HCT116 (cell line): ENCODE data around the gene ARL14. TPM values are rescaled to one million over a fixed set of nuclear protein-coding genes. Genes with fewer than 3 reads are reported as not detected.

Source experiments
- ATAC-seq: fragments of 200-7000 bp; cut with Tn5 transposase; 2 replicates; pipeline ENCODE4 v1.9.1; 2020; ENCODE audit warnings: mild to moderate bottlenecking, moderate library complexity
- BruUV-seq: library from RNA; stranded (reverse); fragments of 400-500 nt; replicated peaks from 2 replicates; lab custom pipeline; 2021; lab: Mats Ljungman, UMichigan
- CTCF ChIA-PET: fragments of 300-600 bp; sonication (Branson Sonifier 250); formaldehyde crosslinking; loops from one replicate; lab custom pipeline; 2021; ENCODE audit warnings: antibody characterized with exemption; lab: Charles Lee
- POLR2A ChIA-PET: fragments of 300-600, 350-600 bp; sonication (Branson Sonifier 250); formaldehyde crosslinking; loops from one replicate; lab custom pipeline; 2021; ENCODE audit warnings: antibody characterized with exemption; lab: Charles Lee
- RAD21 ChIA-PET, 2 experiments: fragments of 300-600 bp; sonication (Branson Sonifier 250); formaldehyde crosslinking; loops; one replicate each; lab custom pipeline; 2023; ENCODE audit warnings: low total read pairs in 2 of 2; ENCODE audit not compliant: uncharacterized antibody in 2 of 2, unreplicated experiment in 2 of 2, low non-redundant PET in 1 of 2; lab: Charles Lee
- DNase-seq: peaks from one replicate; pipeline ENCODE4 v3.0.0-alpha.2; 2010; ENCODE audit warnings: low read depth, low spot score
- H2AFZ ChIP-seq: fragments of 200-600 bp; shearing (Covaris generic), sonication (generic); 2 replicates; pipeline ENCODE4 v1.6.1; 2017; ENCODE audit warnings: low read depth, mixed run types, mixed read lengths, antibody characterized with exemption, low read length; ENCODE audit not compliant: poor library complexity, severe bottlenecking
- H3K27ac ChIP-seq: 2 replicates; pipeline ENCODE4 v1.5.1; 2012; ENCODE audit warnings: low read depth, low read length
- H3K27me3 ChIP-seq: fragments of 200-600 bp; sonication (generic); 2 replicates; pipeline ENCODE4 v1.6.1; 2016; ENCODE audit warnings: mixed run types, low read length, mixed read lengths; ENCODE audit not compliant: insufficient read depth
- H3K36me3 ChIP-seq, 2 experiments: fragments of 200-500 bp in 1 of 2; fragments of 200-600 bp in 1 of 2; sonication (Bioruptor generic) in 1 of 2; sonication (generic) in 1 of 2; 2 replicates each; pipeline versions ENCODE4 v1.5.1 to v1.6.1; 2014 to 2016; ENCODE audit warnings: low read length in 2 of 2, inconsistent platforms in 1 of 2, mixed read lengths in 1 of 2, mixed run types in 1 of 2; ENCODE audit not compliant: insufficient read depth in 2 of 2, control insufficient read depth in 1 of 2
- H3K4me1 ChIP-seq, 2 experiments: fragments of 200-600 bp in 1 of 2; sonication (generic) in 1 of 2; 2 replicates each; pipeline versions ENCODE4 v1.5.1 to v1.6.1; 2012 to 2017; ENCODE audit warnings: low read length in 2 of 2, inconsistent platforms in 1 of 2, mild to moderate bottlenecking in 1 of 2, mixed read lengths in 1 of 2, mixed run types in 1 of 2, moderate library complexity in 1 of 2; ENCODE audit not compliant: insufficient read depth in 2 of 2, control insufficient read depth in 1 of 2
- H3K4me2 ChIP-seq: fragments of 200-600 bp; sonication (generic); 2 replicates; pipeline ENCODE4 v1.6.1; 2017; ENCODE audit warnings: mixed run types, low read length, mixed read lengths
- H3K4me3 ChIP-seq, 2 experiments: fragments of 200-600 bp in 1 of 2; sonication (generic) in 1 of 2; replicated peaks in 1 of 2; 2 replicates each; pipeline ENCODE4 v1.5.1; 2011 to 2016; ENCODE audit warnings: low read length in 2 of 2, control low read depth in 1 of 2, low read depth in 1 of 2, mild to moderate bottlenecking in 1 of 2, mixed read lengths in 1 of 2, mixed run types in 1 of 2
- H3K79me2 ChIP-seq: fragments of 200-600 bp; sonication (generic); 2 replicates; pipeline ENCODE4 v1.6.1; 2017; ENCODE audit warnings: mild to moderate bottlenecking, mixed run types, low read length, moderate library complexity, mixed read lengths; ENCODE audit not compliant: insufficient read depth
- H3K9ac ChIP-seq: fragments of 200-600 bp; sonication (generic); 2 replicates; pipeline ENCODE4 v1.6.1; 2016; ENCODE audit warnings: low read length, mixed read lengths
- H3K9me2 ChIP-seq: fragments of 200-600 bp; sonication (generic), shearing (Covaris generic); 2 replicates; pipeline ENCODE4 v1.6.1; 2017; ENCODE audit warnings: mixed run types, mild to moderate bottlenecking, moderate library complexity; ENCODE audit not compliant: insufficient read depth
- H3K9me3 ChIP-seq, 2 experiments: fragments of 200-500 bp in 1 of 2; fragments of 200-600 bp in 1 of 2; sonication (Bioruptor generic) in 1 of 2; sonication (generic) in 1 of 2; 2 replicates each; pipeline ENCODE4 v1.6.1; 2014 to 2017; ENCODE audit warnings: low read length in 2 of 2, mixed read lengths in 2 of 2, inconsistent platforms in 1 of 2, low read depth in 1 of 2, mild to moderate bottlenecking in 1 of 2, mixed run types in 1 of 2, moderate library complexity in 1 of 2; ENCODE audit not compliant: control insufficient read depth in 1 of 2, insufficient read depth in 1 of 2
- H4K20me1 ChIP-seq: fragments of 200-600 bp; sonication (generic), shearing (Covaris generic); 2 replicates; pipeline ENCODE4 v1.6.1; 2017; ENCODE audit warnings: mixed run types, mild to moderate bottlenecking, moderate library complexity; ENCODE audit not compliant: insufficient read depth
- FOSL1 ChIP-seq: IDR thresholded peaks from 2 replicates; pipeline ENCODE4 v1.6.1; 2012; ENCODE audit warnings: low read depth
- JUND ChIP-seq: IDR thresholded peaks from 2 replicates; pipeline ENCODE4 v1.6.1; 2012
- POLR2A ChIP-seq: IDR thresholded peaks from 2 replicates; pipeline ENCODE4 v1.7.0; 2011; ENCODE audit warnings: borderline replicate concordance; ENCODE audit not compliant: insufficient read depth, insufficient read length; ENCODE audit errors: extremely low read depth
- SIN3A ChIP-seq: IDR thresholded peaks from 2 replicates; pipeline ENCODE4 v1.6.1; 2012; ENCODE audit warnings: low read depth
- TCF7L2 ChIP-seq: IDR thresholded peaks from 2 replicates; pipeline ENCODE4 v1.7.0; 2011; ENCODE audit warnings: borderline replicate concordance, inconsistent platforms; ENCODE audit not compliant: insufficient read depth, insufficient read length; ENCODE audit errors: extremely low read depth
- YY1 ChIP-seq: IDR thresholded peaks from 2 replicates; pipeline ENCODE4 v1.6.1; 2011; ENCODE audit warnings: low read length, low read depth, moderate library complexity, mild to moderate bottlenecking; ENCODE audit not compliant: insufficient replicate concordance; ENCODE audit errors: extremely low read depth
- ZNF274 ChIP-seq: fragments of 200-500 bp; sonication (Bioruptor generic); IDR thresholded peaks from 2 replicates; pipeline ENCODE4 v1.6.1; 2014; ENCODE audit warnings: mild to moderate bottlenecking, low read depth, low read length, inconsistent platforms
- intact Hi-C: fragments of 100-400 bp; cut with micrococcal nuclease; formaldehyde crosslinking; loops from 2 replicates; pipeline ENCODE4 v1.10.0; 2022
- total RNA-seq: library from RNA; stranded (reverse); gene quantifications from one replicate; pipeline ENCODE4 v1.2.1, GENCODE V29; 2021; ENCODE audit not compliant: unreplicated experiment

Gene ARL14
- total RNA-seq, 1 experiment from 2014 or later, result 0.42 TPM

DNA sequence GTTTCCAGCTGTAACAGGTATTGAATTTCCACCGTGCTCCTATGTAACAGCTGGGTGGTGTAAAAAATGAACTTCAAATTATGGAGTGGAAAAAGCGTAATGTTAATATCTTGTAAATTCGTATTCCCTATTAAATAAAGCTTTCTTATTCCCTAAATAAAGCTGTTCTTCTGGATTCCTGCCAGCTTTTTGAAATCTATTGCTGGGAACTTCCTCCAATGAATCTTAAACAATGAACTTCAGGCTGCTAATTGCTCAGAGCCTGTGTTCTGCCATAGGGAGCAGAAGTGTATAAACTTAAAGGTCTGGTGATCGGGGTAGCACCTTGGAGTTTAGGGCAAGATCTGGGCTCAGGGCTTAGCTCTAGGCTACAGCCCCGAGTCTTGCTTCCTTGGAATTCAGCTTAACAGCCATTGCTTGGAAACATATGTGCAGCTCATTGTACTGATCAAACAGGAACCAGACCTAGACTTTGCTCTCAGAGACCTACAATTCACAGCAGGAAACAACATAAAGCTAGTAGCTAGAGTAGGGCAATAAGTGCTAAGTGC, 1.4 kb downstream of the ARL14 start:
- Histone ChIP-seq H3K4me1 (peaks cover 32 to 40% of the 10 kb centered on the region in 2 experiments), H3K9ac (peak overlapping the region; percentile 55; the same call in 1 of the 2 replicates)

DNA sequence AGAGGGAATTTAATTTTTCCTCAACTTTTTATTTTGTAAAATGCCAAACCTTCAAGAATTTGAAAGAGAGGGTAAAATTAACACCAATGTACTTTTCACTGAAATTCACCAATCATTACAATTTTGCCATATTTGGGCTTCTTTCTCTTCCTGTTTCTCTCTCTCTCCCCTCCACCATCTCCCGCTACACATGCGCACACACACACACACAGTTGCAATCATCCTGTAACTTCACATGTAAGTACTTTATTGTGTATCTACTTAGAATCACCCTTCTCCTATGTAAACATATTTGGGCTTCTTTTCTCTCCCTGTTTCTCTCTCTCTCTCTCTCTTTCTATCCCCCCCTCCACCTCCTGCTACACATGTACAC, 7.4 kb downstream of the ARL14 start:
- BruUV-seq, result no TSS peak
- Histone ChIP-seq H3K27me3 (no peaks in the 10 kb centered on the region), H3K36me3 (no peaks in the 10 kb centered on the region), H3K4me3 (no peak overlapping the region), H4K20me1 (no peaks in the 10 kb centered on the region), H3K9me2 (no peaks in the 10 kb centered on the region), H3K9me3 (no peaks in the 10 kb centered on the region), H3K4me2 (no peak overlapping the region), H2AFZ (no peak overlapping the region), H3K27ac (no peak overlapping the region), H3K4me1 (peaks cover 0 to 2% of the 10 kb centered on the region in 2 experiments; a peak in 1 of 4 replicates), H3K79me2 (no peaks in the 10 kb centered on the region), H3K9ac (no peak overlapping the region)
- no peak for TF ChIP-seq POLR2A
- TF ChIP-seq TCF7L2, result no peak
- no peak for TF ChIP-seq ZNF274
- TF ChIP-seq FOSL1, result no peak
- DNase-seq (no peak), ATAC-seq (no peak)
- intact Hi-C loops, result no loop called here
- RAD21 ChIA-PET, result no interaction called here
- POLR2A ChIA-PET, result no interaction called here
- CTCF ChIA-PET, result no interaction called here

More for the DNA sequence above, 1.4 kb downstream of the ARL14 start:
- Histone ChIP-seq H4K20me1 (no peaks in the 10 kb centered on the region), H3K4me2 (peak overlapping the region; percentile 77), H3K79me2 (no peaks in the 10 kb centered on the region), H3K36me3 (no peaks in the 10 kb centered on the region), H3K27me3 (no peaks in the 10 kb centered on the region), H3K4me3 (no peak overlapping the region), H3K9me3 (no peaks in the 10 kb centered on the region), H2AFZ (no peak overlapping the region), H3K9me2 (no peaks in the 10 kb centered on the region), H3K27ac (peak overlapping the region; percentile 69; the same call in 1 of the 2 replicates)
- no peak for ATAC-seq
- no TSS peak for BruUV-seq
- DNase-seq, result no peak
- ChIA-PET CTCF (interaction anchor here (3.1 kb wide), 1 partner anchor 8 kb away, joined by 15 read pairs; no protein-coding TSS in a partner anchor), RAD21 (no interaction called here), POLR2A (interaction anchor here (0.9 to 1.5 kb wide), 2 partner anchors 9 to 11 kb away, joined by 3 to 4 read pairs; no protein-coding TSS in a partner anchor)
- intact Hi-C loops, result no loop called here
- TF ChIP-seq JUND (no peak), YY1 (no peak), ZNF274 (no peak), SIN3A (no peak)
